NCI-H1930 (cell line): ENCODE results near the gene VAV2.

Experiments used
- DNase-seq, 2 experiments: peaks; one replicate each; lab custom pipeline; 2025; lab: John Stamatoyannopoulos, UW

The VAV2 gene

GRCh38 chr9:133875131-133875530 lies 117.0 kb downstream of the VAV2 start:
- DNase-seq, result no peak

GRCh38 chr9:133874659-133875058 lies 117.5 kb downstream of the VAV2 start:
- no peak for DNase-seq

GRCh38 chr9:133874060-133874657 lies 118.0 kb downstream of the VAV2 start:
- DNase-seq, result no peak

GRCh38 chr9:133873461-133873891 lies 118.6 kb downstream of the VAV2 start:
- no peak for DNase-seq

GRCh38 chr9:133873009-133873408 lies 119.1 kb downstream of the VAV2 start:
- no peak for DNase-seq

GRCh38 chr9:133870598-133871595 lies 121.2 kb downstream of the VAV2 start:
- DNase-seq, result no peak

- no peak for DNase-seq
Observed at GRCh38 chr9:133869674-133870405, 122.3 kb downstream of the VAV2 start.

GRCh38 chr9:133868203-133868602 lies 123.9 kb downstream of the VAV2 start:
- DNase-seq, result no peak

GRCh38 chr9:133866946-133867345 lies 125.2 kb downstream of the VAV2 start:
- no peak for DNase-seq

GRCh38 chr9:133864011-133864410 lies 128.1 kb downstream of the VAV2 start:
- no peak for DNase-seq

- DNase-seq, result no peak
Observed at GRCh38 chr9:133863257-133863592, 128.9 kb downstream of the VAV2 start.

- DNase-seq, result no peak
Observed at GRCh38 chr9:133862585-133863256, 129.4 kb downstream of the VAV2 start.

GRCh38 chr9:133861692-133862091 lies 130.4 kb downstream of the VAV2 start:
- DNase-seq, result no peak

GRCh38 chr9:133861086-133861485 lies 131.0 kb downstream of the VAV2 start:
- DNase-seq, result no peak

GRCh38 chr9:133858771-133859170 lies 133.4 kb downstream of the VAV2 start:
- DNase-seq, result no peak

- no peak for DNase-seq
Observed at GRCh38 chr9:133857639-133858038, 134.5 kb downstream of the VAV2 start.

GRCh38 chr9:133856798-133857197 lies 135.3 kb downstream of the VAV2 start:
- DNase-seq, result no peak

GRCh38 chr9:133855802-133856521 lies 136.2 kb downstream of the VAV2 start:
- DNase-seq, result no peak

GRCh38 chr9:133855371-133855770 lies 136.8 kb downstream of the VAV2 start:
- DNase-seq, result no peak

- no peak for DNase-seq
Observed at GRCh38 chr9:133854765-133855164, 137.4 kb downstream of the VAV2 start.

- no peak for DNase-seq
Observed at GRCh38 chr9:133854048-133854447, 138.1 kb downstream of the VAV2 start.
